DMS79 treated with DMSO at 0.1 percent for 48 hours (cell line): ENCODE results near the gene RXRB.

Source experiments
- DNase-seq: peaks from one replicate; lab custom pipeline; 2025; lab: John Stamatoyannopoulos, UW

The RXRB gene

DNA sequence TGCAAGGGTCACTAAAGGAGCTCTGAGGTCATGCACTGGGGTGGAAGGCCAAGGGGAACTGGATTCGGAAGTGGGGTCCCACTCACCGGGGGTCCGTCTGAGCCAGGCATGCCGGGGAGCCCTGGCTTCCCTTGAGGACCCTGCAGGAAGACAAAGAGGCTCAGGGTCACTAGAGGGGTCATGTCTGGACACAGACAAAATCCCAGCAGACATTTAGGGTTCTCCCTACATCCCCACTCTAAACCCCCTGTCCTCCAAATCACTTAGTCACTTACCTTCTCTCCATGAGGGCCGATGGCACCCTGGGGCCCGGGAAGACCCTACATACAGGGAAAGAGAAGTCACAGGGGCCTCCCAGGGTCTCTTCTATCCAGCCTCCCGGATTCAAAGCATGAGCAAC is 23.6 kb downstream of the RXRB start:
- no peak for DNase-seq

DNA sequence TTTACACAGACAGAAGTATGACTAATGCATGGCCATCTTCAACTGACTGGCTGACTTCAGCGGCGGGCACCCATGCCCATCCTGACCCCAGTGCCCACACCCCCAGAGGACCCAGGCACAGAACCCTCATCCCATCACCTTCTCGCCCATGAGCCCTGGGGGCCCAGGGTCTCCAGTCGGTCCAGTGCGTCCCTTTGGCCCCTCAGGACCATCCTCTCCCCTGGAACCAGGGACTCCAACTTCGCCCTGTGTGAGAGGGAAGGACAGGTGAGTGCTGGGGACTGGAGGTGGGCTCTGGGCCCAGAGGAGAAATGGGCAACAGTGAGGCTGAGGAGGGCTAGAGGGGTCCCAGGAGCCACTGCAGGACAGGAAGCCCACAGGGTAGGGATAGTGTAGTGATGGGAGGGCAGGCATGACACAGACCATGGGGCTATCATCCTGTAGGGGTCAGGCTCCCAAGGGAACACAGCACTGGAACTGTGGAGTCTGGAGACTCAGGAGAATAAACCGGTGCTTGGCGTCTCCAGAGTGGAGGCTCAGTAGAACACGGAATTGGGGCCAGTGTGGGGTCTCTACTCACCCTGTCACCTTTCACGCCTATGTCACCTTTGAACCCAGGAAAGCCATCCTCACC is 24.9 kb downstream of the RXRB start:
- no peak for DNase-seq

DNA sequence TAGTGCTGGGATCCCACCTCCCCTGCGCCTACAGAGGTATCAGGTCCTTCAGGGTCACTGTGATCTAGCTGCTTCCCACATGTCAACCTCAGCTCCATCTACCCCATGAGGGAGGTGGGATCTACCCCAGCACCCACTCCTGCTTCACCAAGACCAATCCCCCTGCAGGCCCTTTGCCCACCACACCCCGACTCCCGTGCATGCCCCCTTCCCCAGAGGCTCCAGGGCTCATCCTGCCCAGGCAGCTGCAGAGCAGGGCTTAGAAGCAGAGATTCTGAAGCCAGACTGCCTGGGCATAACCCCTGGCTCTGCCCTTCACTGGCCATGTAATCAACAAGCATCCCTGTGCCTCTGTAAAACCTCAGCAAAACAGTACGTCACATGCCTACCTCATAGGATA is 25.7 kb downstream of the RXRB start:
- no peak for DNase-seq

DNA sequence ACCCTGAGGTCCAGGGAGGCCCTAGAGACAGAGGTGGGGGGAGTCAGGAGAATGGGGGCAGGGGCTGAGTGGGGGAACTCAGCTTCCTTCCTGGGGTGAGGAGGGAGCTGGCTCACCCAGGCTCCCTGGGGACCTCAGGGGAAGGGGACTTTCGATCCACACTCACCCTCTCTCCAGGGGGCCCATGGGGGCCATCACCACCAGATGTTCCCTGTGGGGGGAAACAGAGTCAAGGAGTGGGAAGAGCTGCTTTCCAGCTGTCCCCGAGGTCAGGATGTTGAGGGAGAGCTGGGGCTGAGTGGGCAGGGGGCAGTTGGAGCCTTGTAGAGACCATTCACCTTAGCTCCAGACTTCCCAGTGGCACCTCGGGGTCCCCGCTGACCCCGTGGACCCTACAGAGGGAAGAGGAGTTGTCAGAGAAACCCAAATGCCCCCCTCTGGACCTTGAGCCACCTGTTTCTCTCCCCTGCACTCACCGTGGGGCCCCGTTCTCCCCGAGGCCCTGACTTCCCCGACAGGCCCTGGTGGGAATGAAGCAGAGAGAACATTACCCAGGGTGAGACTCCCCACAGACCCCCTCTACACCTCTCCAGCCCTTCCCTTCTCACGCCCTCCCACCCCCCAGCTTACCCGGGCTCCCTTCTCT is 26.8 kb downstream of the RXRB start:
- no peak for DNase-seq

DNA sequence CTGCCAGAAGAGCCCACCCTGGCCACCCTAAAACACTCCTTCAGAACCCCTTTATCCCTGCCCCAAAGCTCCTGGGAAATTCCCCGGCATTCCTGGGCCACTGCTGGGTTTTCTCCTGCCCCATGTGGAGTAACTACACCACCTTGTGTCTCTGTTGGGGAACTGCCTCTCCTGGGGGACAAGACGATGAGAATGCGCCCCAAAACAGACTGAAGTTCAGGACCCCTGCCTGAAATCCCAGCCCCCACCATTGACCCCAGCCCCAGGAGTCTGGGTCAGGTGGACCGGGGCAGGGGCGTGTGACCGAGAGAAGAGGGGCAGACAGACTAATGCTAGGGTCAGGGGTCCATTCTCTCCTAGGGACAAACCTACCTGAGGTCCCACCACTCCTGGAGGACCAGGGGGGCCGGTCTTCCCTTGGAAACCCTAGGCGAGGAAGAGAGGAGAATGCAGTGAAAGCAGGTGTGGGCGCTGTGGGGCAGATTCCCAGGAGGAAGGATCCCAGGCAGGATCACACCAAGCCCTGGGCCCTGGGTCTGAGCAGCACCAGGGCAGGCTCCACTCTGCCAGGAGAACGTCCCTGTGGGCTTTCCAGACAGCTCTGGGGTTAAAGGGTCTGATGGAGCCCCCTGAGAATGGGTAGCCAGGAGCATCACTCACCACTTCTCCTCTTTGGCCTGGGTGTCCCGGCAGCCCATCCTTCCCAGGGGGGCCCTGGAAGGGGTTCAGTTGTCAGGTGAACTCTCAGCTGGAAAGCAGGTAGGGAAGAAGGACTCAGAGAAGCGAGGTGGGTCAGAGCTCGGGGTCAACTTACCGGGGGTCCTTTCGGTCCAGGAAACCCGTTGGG is 27.6 kb downstream of the RXRB start:
- DNase-seq: no peak

DNA sequence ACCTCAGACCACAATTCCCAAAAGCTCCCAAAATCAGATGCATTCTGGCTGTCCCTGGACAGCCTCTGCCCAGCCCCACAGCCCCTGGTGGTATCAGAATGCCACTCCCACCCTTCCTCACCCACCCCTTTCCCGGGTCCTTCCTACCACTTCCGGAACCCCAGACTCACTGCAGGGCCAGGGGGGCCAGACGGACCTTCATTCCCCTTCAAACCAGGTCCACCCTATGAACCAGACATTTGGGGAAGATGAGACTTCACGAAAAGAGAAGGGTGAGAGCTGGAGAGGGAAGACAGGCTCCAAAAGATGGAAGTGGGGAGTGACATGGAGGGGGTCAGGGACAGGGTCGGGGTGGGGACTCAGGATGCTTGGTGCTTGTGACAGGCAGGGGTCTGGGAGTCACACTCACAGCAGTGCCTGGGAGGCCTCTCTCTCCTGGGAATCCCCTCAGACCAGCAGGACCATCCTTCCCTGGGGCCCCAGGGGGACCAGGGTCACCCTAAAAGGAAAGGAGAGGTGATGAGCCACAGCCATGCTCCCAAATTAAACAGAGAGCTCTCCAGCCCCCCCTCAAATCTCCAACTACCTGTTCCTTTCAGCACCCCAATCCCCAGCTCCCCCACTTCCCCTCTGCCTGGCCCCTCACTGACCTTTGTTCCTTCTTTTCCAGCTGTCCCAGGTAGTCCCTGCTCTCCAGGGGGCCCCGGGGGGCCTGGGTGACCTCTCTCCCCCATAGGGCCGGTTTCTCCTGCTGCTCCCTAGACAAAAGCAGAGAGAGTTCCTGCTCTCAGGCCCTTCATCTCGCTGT is 28.4 kb downstream of the RXRB start:
- DNase-seq: no peak

DNA sequence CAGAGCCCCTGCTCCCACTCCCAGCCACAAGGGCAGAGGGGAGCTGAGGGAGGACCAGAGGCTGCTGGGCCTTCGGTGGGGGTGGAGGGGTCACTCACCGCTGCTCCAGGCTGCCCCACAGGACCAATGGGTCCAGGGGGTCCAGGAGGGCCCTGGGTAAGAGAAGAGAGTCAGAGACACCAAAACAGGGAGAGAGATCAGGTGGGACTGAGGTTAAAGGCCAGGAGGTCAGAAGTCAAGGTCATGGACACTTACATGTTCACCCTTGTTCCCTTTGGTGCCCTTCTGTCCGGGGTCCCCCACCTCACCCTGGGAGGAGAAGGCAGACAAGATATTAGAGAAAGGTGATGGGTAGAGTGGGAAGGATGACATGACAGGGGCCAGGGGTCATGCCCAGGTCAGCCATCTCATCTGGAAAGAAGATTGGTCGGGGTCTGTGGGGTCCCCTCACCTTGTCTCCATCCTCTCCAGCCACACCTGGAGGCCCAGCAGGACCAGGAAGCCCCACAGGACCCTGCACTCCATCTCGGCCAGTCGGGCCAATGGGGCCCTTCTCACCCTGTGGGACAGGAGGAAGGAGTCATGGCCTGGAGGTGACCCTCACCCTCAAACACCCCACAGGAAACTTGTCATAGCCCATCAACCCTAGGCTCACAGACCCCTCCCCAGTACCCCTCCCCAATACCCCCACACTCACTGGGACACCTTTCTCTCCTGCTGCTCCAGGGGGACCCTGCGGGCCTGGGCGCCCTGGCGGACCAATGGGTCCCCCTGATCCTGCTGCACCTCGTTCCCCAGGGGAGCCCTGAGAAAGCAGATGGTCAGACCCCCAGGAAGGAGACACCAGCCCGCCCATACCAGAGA is 29.2 kb downstream of the RXRB start:
- no peak for DNase-seq

DNA sequence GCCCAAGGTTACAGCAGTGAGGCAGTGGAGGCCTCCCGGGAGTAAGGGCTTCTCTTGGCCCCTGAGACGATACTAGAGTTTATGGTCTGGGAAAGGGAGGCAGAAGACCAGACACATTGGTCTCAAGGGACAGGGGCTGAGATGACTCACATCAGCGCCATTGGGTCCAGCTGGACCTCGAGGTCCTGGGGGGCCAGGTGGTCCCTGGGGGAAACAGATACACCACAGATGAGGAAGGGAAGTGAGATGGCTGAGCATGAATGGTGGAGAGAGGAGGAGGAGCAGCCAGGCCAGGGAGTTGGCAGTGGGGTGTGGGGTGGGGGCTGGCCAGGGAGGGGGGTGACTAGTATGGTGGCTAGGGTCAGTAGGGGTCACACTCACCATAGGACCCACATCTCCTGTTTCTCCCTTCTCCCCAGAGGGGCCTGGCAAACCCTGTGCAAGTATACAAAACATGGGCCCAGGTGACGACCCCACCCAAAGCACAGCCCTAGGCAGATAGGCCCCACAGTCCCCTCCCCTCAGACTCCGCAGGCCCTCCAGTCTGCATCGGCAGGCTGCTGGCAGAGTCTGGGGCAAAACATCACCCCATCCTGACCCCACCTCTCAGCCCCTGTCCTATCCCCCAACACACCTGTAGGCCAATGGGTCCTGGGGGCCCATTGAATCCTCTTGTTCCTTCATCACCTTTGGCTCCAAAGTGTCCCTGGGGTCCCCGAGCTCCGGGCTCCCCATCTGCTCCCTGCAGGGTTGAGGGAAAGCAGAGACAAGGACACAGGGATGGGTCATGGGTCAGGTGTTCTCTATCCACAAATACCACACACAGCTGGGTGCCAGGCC is 30.1 kb downstream of the RXRB start:
- no peak for DNase-seq

DNA sequence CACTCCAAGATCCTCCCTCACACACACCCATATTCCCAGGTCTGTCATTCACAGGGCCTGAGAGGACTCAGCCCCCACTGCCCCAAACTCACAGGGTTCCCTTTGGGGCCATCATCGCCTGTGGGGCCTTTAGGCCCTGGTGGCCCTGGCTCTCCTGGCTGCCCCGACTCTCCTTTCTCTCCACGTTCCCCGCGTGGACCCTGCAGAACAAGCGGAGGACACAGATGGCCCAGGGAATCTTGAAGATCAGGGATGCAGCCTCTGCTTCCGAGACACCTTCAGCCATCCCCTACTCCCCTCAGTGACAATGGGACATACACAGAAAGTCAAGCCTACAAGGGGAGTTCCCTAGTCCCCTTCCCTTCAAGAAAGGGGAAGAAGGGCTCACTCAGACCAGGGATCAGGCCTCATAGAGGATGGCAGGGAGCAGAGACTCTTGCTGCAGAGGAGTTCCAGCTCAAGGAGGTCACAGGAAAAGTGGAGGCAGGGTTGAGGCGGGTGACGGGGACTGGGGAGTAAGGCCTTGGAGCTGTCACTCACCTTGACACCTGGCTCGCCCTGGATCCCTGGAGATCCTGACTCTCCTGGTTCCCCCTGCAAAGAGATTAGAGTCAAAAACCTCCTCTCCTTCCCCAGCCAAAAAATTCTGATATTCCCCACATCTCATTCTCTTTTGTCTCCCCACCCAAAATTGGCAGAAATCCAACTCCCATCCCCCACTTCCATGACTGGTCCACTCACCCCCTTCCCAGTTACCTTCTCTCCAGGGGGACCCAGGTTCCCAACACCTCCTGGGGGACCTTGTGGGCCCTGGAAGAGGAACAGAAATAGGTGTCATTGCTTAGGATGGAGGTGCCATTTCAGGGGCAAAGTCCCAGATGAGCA is 30.9 kb downstream of the RXRB start:
- DNase-seq: no peak

DNA sequence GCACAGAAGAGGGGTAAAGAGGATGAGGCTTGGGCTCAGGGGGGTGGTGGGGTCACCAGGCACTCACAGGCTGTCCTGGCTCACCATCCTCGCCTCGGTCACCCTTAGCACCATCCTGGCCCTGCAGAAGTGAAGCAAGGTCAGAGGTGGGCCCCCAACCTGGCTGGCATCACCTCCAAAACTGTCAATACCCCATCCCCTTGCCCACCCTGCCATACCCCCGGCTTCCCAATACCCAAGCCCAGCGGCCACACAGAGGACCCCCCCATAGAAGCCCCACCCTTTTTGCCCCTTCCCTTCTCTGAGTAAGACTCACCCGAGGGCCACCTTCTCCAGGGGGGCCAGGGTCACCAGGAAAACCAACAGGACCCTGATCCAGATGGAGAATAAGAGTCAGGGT is 31.8 kb downstream of the RXRB start:
- DNase-seq: no peak

DNA sequence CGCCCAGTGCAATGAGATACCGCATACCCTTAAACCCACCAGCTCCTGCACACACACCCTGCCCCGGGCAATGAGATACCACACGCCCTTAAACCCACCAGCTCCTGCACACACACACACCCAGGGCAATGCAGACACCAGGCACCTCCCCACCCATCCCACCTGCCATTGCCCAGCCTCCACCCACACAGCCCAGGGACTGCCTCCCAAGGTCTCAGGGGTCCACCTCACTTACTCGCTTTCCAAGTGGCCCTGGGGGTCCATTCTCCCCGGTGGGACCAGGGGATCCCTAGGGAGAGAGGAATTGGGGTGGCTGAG is 32.2 kb downstream of the RXRB start:
- no peak for DNase-seq

DNA sequence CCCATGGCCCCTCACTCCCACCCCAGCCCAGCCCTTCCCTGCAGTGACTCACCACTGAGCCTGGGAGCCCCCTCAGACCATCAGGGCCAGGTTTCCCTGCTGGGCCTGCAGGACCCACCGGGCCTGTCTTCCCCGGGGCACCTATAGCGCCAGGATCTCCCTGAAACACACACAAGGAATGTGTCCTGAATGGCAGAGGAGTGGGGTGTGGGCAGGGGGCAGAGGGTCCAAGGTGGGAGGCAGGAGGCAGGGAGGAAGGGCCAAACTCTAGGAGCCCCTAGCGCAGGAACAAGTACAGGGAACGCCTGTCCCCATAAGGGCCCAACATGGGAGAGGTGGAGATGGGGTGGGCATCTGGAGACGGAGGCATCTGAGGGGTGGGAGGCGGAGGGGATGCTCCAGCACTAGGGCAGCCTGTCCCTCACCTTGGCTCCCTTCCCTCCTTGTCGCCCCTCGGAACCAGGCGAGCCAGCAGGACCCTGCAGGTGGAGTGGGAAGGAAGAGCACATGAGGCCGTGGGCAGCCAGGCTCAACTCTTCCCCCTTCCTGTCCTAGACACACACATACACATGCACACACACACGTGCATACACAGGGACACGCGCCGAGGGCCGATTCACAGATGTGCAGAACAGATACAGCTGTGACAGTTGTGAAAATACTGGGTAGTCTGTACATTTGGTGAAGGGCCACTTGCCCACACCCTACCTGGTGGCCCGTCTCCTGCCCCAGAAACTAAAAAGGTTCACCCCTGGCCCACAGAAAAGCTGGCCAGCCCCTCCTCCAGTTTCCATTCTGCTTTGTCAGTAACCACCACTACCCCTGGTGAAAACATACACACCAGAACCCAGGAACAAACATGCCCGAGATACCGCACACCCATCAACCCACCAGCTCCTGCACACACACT is 32.8 kb downstream of the RXRB start:
- no peak for DNase-seq

DNA sequence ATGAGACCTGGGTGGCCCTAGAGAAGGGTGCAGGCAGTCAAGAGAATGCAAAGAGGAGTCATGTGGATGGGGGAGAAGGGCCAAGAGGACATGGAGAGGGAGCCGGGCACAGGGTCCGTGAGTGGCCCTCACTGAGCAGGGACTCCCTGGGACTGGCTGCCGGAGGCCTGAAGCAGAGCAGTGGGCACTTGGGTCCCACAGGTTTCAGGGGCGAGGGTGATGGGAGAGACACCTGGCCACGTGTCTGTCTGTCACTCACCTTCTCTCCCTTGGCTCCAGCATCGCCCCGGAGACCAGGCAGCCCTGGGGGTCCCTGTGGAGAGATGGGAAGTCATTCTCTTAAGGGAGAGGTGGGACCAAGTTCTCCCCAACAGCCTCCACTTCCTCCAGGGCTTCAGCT is 33.7 kb downstream of the RXRB start:
- DNase-seq: no peak

DNA sequence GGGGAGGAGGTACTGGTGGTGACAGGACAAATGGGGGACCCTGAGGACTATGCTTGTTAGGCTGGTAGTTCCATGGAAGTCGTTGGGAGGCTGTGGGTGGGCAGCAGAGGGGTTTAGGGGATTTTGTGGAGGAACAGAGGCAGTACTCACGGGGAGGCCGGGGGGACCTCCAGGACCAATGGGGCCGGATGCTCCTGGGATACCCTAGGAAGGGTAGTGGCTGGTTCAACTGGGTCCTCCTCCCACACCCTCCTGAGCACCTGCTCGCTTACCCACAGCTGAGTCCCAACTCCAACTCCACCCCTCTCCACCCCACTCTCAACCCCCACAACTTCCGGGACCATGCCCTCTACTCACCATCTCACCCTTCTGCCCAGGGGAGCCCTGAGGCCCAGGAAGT is 34.1 kb downstream of the RXRB start:
- no peak for DNase-seq

DNA sequence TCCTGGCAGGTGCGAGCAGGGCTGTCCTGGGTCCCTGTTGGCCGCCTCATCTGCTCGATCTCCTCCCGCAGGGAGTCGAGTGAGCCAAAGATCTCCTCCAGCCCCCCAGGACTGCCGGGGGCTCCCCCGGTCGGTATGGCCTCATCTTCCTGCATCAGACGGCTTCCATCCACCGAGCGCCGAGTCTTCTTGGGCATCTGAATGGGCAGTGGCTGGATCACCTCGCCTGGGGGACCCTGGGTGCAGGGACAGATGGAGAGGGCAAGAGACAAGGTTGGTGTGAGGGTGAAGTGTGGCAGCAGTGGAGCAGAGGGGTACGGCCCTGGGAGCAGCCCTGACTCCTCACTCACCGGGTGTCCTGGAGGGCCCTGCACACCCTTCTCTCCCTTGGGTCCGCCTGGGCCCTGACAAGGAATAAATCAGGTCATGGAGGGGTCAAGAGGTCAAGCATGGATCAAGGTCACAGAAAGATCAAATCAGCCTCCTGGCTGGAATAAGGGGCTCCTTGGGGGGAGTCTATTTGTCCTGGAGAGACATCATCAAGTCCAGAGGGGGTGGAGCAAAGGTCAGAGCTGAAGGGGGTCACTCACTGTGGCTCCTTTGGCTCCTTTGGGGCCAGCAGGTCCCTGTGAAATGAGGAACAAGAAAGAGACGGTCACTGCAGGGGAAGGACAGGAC is 34.7 kb downstream of the RXRB start:
- no peak for DNase-seq

DNA sequence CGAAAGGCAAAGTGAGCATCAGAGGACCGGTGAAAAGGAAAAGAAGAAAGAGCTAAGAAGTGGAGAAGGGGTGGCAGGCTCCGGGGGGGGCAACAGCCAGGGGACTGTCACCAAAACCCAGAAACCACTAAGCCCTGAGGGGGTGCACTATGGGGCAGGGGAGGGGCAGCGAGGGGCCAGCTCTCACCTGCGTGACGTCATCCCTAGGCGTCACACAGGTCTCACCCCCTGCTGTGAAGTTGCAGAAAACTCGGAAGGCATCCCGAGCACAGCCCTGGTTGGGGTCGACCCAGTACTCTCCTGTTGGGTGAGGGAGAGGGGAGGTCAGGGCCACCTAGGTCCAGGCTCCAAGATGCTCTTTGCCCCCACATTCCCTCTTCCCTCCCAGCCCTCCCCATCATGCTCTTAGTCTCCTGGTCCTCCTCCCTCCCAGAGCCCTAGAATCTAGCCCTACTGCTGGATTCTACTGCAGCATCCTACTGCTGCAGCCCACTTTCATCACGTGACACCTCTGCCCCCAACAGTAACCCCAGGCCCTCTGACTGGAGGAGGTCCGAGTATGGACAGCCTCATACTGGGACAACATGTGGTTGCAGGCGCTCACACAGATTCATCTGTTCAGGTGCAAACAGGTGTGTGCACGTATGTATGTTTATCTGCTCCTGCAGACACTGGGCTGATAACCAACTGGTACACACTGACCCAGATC is 35.6 kb downstream of the RXRB start:
- no peak for DNase-seq

DNA sequence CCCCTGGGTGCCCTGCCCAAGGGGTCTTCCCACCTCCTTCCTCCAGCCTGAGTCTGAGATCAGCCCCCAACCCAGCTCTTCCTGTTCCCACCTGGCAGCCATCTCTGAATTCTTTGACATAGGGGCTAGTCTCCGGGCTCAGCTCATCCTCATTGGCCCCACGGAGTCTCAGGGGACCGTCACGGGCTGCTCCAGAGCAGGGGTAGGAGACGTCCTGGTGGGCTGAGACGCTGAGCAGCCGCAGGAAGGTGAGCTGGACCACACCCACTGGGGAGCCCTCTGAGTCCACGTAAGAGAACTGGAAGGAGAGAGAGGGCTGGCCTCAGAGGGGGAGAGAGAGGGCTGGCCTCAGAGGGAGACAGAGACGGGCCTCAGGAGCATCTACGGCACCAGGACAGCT is 36.3 kb downstream of the RXRB start:
- no peak for DNase-seq
